Ovary (tissue), 9 donors: ENCODE results near the gene TANC1. TPM values are rescaled to one million over a fixed set of nuclear protein-coding genes. Genes with fewer than 3 reads are reported as not detected.

Experiments used
- DNase-seq, 5 donors: peaks; one replicate each; pipeline ENCODE4 v3.0.0-alpha.2; 2019 to 2020
- H3K27ac ChIP-seq, 2 donors: fragments of 200-600 bp; one replicate each; pipeline versions ENCODE4 v1.5.1 to v1.8.0; 2019 to 2022
- H3K27me3 ChIP-seq: fragments of 200-600 bp; one replicate; pipeline ENCODE4 v1.8.0; 2022
- H3K36me3 ChIP-seq: fragments of 200-600 bp; sonication (generic); one replicate; pipeline ENCODE4 v1.5.1; 2019
- H3K4me1 ChIP-seq: one replicate; pipeline ENCODE4 v1.8.1; 2013; ENCODE audit warnings: mild to moderate bottlenecking, moderate library complexity; ENCODE audit not compliant: insufficient read depth
- H3K4me3 ChIP-seq: fragments of 200-600 bp; sonication (generic); one replicate; pipeline ENCODE4 v1.5.1; 2017
- H3K9me3 ChIP-seq, 2 donors: fragments of 200-600 bp in 1 of 2; sonication (generic) in 1 of 2; one replicate each; pipeline versions ENCODE4 v1.5.1 to v1.8.1; 2013 to 2019; ENCODE audit warnings: mild to moderate bottlenecking in 1 of 2, moderate library complexity in 1 of 2
- CTCF ChIP-seq, 3 donors: fragments of 450-650 bp in 2 of 3; fragments of 200-600 bp in 1 of 3; IDR thresholded peaks; one replicate each; pipeline versions ENCODE4 v1.5.1 to v1.8.0; 2016 to 2022; ENCODE audit warnings: antibody characterized with exemption in 3 of 3, mild to moderate bottlenecking in 1 of 3
- EP300 ChIP-seq: sonication (generic); formaldehyde crosslinking; IDR thresholded peaks from one replicate; pipeline ENCODE4 v1.6.1; 2017; ENCODE audit warnings: antibody characterized with exemption
- POLR2A ChIP-seq: fragments of 450-650 bp; IDR thresholded peaks from one replicate; pipeline ENCODE4 v1.6.1; 2017; ENCODE audit warnings: antibody characterized with exemption, mild to moderate bottlenecking, moderate library complexity
- WGBS, 3 donors: extraction: QIAGEN DNeasy Blood & Tissue Kit in 1 of 3; methylation state at CpG; one replicate each; pipeline versions ENCODE4 v1.1.5 to v1.1.7; 2013 to 2017; 5-methylcytosine and 5-hydroxymethylcytosine counted together
- intact Hi-C, 4 donors: fragments of 100-400 bp; cut with DNase I; formaldehyde crosslinking; loops; one replicate each; pipeline versions ENCODE4 v1.11.0 to v1.15.1; 2022 to 2023
- microRNA-seq, 3 donors: library from miRNA; unstranded; fragments of <30 nt; microRNA quantifications; one replicate each; pipeline versions ENCODE4 to v1.2.0, GENCODE V29; 2019 to 2020
- polyA plus RNA-seq, 2 donors: library from polyadenylated mRNA; stranded (reverse); fragments of 200-250 nt in 1 of 2; fragments of 350-450 nt in 1 of 2; fragmentation: Illumina TruSeq in 1 of 2; extraction: RNeasy Lipid Tissue Mini Kit (QIAGEN cat#74804) in 1 of 2; gene quantifications; one replicate each; pipeline ENCODE4 v1.2.3, GENCODE V29; 2013 to 2014
- small RNA-seq: library from RNA; depleted of rRNA; stranded (forward); fragments of <200 nt; gene quantifications from one replicate; pipeline ENCODE3, GENCODE V24; 2016
- total RNA-seq, 7 donors: library from RNA; depleted of rRNA in 2 of 7; stranded (reverse); fragments of >200 nt in 2 of 7; fragmentation: NEBNext Ultra II Directional in 3 of 7; extraction: Animal tissue kit (Norgen Biotek cat#: 25700) in 3 of 7; gene quantifications; one replicate each; pipeline versions ENCODE4 v1.1.0 to v1.2.4, GENCODE V29; 2016 to 2023
- donor health status: DM: no; HTN: no; CAD: no; lungs with moderate emphysema.
- donor health status: DM: no; HTN: no; CAD: no.
- donor health status: Bipolar disorder and iron deficiency.
- donor health status: DM: yes; HTN: yes; CAD: no.
- donor health status: DM: no; HTN: no; CAD: no.
- donor health status: DM: yes; HTN: yes; CAD: no.

Gene TANC1
- total and polyA plus RNA-seq, 9 donors, result 12.2 to 39.2 (median 25.8) TPM

- TF ChIP-seq CTCF (IDR thresholded peaks at IDR 0.05) (no peak), EP300 (no peak), POLR2A (no peak)
- DNase-seq, result no peak
- Histone ChIP-seq H3K27ac (no peak overlapping the region), H3K4me3 (no peak overlapping the region), H3K36me3 (no peaks in the 10 kb centered on the region), H3K4me1 (no peaks in the 10 kb centered on the region), H3K9me3 (no peaks in the 10 kb centered on the region), H3K27me3 (no peaks in the 10 kb centered on the region)
- WGBS, 3 donors, result 96 to 97% (median 96%) methylated on average over 1 of the region's 1 CpG
- intact Hi-C loops, result loop anchor here in 1 of 4 donors (5.0 kb wide), 1 partner anchor 437 kb away; the partner anchor contains the start of gene MARCHF7
These were observed 306.7 kb downstream of the TANC1 start for GRCh38 chr2:159275111-159275510.

DNA sequence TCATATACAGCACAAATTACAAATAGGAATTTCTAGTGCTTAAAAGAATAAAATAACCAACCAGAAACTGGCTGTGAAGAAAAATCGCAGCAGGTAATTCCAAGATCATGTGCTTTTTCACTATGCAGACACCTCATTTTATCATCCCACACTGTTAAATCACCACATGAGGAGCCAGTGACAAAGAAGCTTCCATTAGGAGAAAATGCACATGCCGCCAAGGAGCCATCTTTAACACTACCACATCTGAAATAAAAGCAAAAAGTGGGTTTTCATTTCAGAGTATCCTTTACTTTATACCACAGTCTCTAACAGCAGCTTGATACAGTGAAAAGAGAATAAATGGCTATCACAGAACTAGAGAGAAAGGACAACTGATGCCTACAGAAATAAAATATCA is 311.3 kb downstream of the TANC1 start:
- H3K36me3 ChIP-seq, result no peaks in the 10 kb centered on the region
- intact Hi-C loops, result loop anchor here in 2 of 4 donors (5.0 to 10.0 kb wide), 2 partner anchors 433 to 1715 kb away; partner anchors contain the start of gene MARCHF7 (in 1 of the 2)
- no peaks in the 10 kb centered on the region for H3K27me3 ChIP-seq
- no peaks in the 10 kb centered on the region for H3K4me1 ChIP-seq
- 94 to 98% (median 97%) methylated on average over 2 of the region's 2 CpGs for WGBS, 3 donors
- DNase-seq, result no peak
- no peak overlapping the region for H3K4me3 ChIP-seq
- no peaks in the 10 kb centered on the region for H3K9me3 ChIP-seq
- no peak overlapping the region for H3K27ac ChIP-seq
- no peak for TF ChIP-seq POLR2A
- no peak for TF ChIP-seq EP300

DNA sequence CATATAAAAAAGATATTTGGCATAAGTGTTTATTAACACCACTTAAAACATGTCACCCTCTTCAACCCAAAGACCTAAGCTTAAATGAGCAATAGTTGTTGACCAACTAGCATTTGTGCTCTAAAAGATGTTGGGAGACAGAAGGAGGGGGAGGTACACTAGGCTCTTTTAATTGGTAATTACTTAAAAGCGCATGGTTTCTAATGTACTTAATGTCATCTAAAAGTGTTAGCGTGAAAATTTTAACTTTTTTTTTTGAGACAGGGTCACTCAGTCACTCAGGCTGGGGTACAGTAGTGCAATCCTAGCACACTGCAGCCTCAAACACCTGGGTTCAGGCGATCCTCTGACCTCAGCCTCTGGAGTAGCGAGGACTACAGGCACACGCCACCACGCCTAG is 312.6 kb downstream of the TANC1 start:
- intact Hi-C loops, result loop anchor here in 1 of 4 donors (10.0 kb wide), 1 partner anchor 1714 kb away; no protein-coding TSS in a partner anchor

More for the DNA sequence above, 312.6 kb downstream of the TANC1 start:
- no peaks in the 10 kb centered on the region for H3K27me3 ChIP-seq
- H3K27ac ChIP-seq, result no peak overlapping the region
- H3K4me1 ChIP-seq, result peaks cover 2% of the 10 kb centered on the region
- no peak overlapping the region for H3K4me3 ChIP-seq
- TF ChIP-seq CTCF (IDR thresholded peaks at IDR 0.05) (no peak), POLR2A (no peak), EP300 (no peak)
- H3K36me3 ChIP-seq, result no peaks in the 10 kb centered on the region
- H3K9me3 ChIP-seq, result no peaks in the 10 kb centered on the region
- DNase-seq, result no peak
- WGBS, 3 donors, result 96 to 99% (median 98%) methylated on average over 6 of the region's 6 CpGs

Small RNA genes within 50 kb of the gene (microRNA-seq; reads per million reads assigned to microRNA genes)
- 0 to 0.18 (median 0) reads per million in 3 donors for gene MIR6888

Small RNA genes within 50 kb of the gene (small RNA-seq; reads per million reads assigned to genes)
- not detected for gene MIR6888
- gene RNU2-21P, result not detected
- gene RNU6-580P, result not detected

Other genes with a start within 250 kb of the TANC1 start
- gene DAPL1, start 173.3 kb upstream of the TANC1 start, total RNA-seq, result 10 to 100 TPM in 1 of 7 donors, 1 to 10 TPM in 4, not detected in 2; 1.2 to 64.2 (median 3.7) TPM
- 1 to 10 TPM; 3.0 to 8.3 TPM for gene DAPL1, start 173.3 kb upstream of the TANC1 start, polyA plus RNA-seq